ENCODE data around the gene INPP5D.

Gene INPP5D

DNA sequence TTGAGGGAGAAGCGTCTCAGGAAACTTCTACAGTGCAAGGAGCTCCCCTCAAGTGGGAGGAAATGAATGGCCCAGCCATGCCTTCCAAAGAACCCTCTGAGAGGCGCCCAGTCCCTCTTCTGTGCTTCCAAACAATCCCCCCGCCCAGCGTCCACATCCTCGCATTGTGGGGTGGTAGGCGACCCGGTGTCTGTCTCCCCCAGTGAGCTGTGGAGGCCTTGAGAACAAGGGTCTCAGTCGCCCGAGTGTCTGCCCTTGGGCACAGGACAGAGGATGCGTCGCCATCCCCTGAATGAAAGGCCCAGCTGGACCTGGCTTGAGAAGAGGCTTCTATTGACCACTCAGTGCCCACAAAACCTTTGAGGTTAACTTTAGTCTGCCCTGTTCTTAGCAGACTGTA, 29.7 kb downstream of the INPP5D start:
- TF ChIP-seq, protein P1, sequence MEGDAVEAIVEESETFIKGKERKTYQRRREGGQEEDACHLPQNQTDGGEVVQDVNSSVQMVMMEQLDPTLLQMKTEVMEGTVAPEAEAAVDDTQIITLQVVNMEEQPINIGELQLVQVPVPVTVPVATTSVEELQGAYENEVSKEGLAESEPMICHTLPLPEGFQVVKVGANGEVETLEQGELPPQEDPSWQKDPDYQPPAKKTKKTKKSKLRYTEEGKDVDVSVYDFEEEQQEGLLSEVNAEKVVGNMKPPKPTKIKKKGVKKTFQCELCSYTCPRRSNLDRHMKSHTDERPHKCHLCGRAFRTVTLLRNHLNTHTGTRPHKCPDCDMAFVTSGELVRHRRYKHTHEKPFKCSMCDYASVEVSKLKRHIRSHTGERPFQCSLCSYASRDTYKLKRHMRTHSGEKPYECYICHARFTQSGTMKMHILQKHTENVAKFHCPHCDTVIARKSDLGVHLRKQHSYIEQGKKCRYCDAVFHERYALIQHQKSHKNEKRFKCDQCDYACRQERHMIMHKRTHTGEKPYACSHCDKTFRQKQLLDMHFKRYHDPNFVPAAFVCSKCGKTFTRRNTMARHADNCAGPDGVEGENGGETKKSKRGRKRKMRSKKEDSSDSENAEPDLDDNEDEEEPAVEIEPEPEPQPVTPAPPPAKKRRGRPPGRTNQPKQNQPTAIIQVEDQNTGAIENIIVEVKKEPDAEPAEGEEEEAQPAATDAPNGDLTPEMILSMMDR (IDR thresholded peaks at IDR 0.05; ENCODE audit: borderline replicate concordance, control extremely low read depth, extremely low read depth, insufficient read depth, missing control alignments): no peak
- in situ Hi-C loops (cut with MboI; ENCODE audit: low sequenced_read_pairs, unreplicated experiment): no loop called here
- no peak for DNase-seq (ENCODE audit: low spot score)

- in situ Hi-C loops (cut with MboI; ENCODE audit: low sequenced_read_pairs, unreplicated experiment): no loop called here
- TF ChIP-seq, protein P1 (IDR thresholded peaks at IDR 0.05; ENCODE audit: borderline replicate concordance, control extremely low read depth, extremely low read depth, insufficient read depth, missing control alignments): no peak
- DNase-seq (ENCODE audit: low spot score): no peak
Measured at GRCh38 chr2:233090879-233091278, 30.7 kb downstream of the INPP5D start.

DNA sequence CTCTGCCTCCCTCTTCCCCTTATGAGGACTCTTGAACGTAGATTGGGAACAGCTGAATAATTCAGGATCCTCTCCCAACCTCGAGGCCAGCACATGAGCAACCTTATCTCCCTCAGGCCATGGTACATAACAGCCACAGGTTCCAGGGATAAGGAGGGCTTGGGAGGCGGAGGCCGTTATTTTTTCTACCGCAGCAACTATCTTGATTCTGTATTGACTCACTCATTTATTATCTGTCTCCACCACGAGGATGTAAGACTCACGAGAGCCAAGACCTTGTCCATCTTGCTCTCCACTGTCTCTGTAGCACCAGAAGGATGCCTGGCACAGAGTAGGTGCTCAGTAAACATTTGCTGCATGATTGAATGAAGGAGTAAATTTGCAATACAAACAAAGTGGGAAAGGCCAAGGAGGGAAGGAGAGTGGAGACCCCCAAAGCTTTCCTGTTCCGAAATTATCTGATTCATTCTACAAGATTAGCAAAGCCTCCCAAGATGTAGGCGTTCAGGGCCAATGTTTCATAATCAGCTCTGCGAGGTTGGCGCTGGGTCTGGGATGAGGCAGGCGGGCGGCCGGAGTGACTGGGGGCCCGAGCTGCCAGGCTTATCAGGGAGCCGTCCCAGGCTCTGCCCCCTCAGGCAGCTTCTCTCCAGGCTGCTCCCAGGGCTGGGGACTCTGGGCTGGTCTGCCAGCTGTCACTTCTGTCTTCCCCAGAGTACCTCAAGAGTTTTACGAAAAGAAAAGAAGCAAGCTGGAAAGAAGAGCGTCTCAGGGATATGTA, 31.6 kb downstream of the INPP5D start:
- in situ Hi-C loops (cut with MboI; ENCODE audit: low sequenced_read_pairs, unreplicated experiment): no loop called here
- TF ChIP-seq, protein P1 (IDR thresholded peaks at IDR 0.05; ENCODE audit: borderline replicate concordance, control extremely low read depth, extremely low read depth, insufficient read depth, missing control alignments): no peak
- DNase-seq (ENCODE audit: low spot score): no peak

DNA sequence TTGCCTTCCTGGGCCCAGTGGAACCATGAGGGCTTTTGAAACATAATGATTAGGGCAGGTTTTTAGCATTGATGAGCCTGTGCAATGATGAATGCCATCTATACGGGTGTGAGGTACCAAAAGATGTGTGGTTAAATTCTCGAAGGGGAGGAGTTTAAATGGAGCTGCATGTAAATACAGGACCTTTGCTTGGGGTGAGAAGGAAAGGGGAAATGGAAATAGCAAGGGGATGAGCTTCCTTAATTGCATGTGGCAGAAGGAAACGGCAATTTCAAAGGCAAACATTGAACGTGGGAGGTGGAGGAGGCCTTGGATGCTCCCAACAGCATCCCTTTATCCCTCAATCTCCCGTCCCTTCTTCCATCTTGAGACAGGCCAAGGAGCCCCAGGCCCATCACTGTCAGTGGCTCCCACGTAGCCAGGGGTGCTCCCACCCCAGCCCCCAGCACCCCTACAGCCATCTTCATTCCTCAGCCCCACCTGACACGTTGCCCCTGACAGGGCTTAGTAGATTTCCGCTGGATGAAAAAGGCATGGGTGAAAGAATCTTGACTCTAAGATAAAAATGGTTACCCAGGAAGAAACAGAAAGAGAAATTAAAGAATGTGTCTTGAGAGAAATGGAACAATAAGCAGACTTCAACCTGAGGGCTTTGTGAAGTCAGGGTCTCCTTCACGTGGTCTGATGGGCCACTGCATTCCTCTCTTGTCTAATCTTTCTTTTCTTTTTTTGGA, 32.5 kb downstream of the INPP5D start:
- in situ Hi-C loops (cut with MboI; ENCODE audit: low sequenced_read_pairs, unreplicated experiment): no loop called here
- DNase-seq (ENCODE audit: low spot score): no peak
- TF ChIP-seq, protein P1 (IDR thresholded peaks at IDR 0.05; ENCODE audit: borderline replicate concordance, control extremely low read depth, extremely low read depth, insufficient read depth, missing control alignments): no peak

DNA sequence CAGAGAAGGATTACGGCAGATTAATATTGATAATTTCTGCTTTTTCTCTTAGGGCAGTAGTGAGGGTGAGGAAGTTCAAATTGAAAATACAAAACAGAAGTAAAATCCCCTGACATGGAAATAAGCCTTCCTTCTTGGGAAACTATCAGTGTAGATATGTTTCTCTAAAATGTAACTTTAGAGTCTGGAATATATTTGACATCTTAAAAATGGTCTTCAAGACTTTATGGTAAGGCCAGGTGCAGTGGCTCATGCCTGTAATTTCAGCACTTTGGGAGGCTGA, 33.0 kb downstream of the INPP5D start:
- in situ Hi-C loops (cut with MboI; ENCODE audit: low sequenced_read_pairs, unreplicated experiment): no loop called here

DNA sequence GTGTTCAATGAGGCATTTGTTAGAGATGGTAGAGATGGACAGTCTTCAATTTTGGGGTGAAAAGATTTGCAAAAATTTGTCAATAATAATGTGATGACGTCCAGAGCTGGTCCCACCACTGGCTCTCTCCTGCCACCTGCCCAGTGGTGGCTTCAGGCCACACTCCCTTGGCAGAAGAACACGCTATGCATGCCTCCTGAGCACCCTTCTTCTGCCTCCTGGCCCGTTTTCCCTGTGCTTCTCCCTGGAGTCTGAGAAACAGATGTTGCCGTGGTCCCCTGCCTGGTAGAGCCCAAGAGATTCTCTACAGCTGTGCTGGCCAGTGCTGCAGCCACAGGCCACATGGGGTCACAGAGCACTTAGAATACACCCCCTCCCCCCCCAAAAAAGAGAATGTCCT, 33.6 kb downstream of the INPP5D start:
- DNase-seq (ENCODE audit: low spot score): no peak
- TF ChIP-seq, protein P1 (IDR thresholded peaks at IDR 0.05; ENCODE audit: borderline replicate concordance, control extremely low read depth, extremely low read depth, insufficient read depth, missing control alignments): no peak
- in situ Hi-C loops (cut with MboI; ENCODE audit: low sequenced_read_pairs, unreplicated experiment): no loop called here

More for the DNA sequence above, 33.0 kb downstream of the INPP5D start:
- DNase-seq (ENCODE audit: low spot score): no peak
- TF ChIP-seq, protein P1 (IDR thresholded peaks at IDR 0.05; ENCODE audit: borderline replicate concordance, control extremely low read depth, extremely low read depth, insufficient read depth, missing control alignments): no peak

Measured in GM13976 (cell line).